Caco-2 (cell line): ENCODE measurements around the gene ELMO3. TPM values are rescaled to one million over a fixed set of nuclear protein-coding genes. Genes with fewer than 3 reads are reported as not detected.
A peak's percentile ranks its signal among the peaks of the same experiment; 100 is the strongest.

Experiments
- BruUV-seq: library from RNA; stranded (reverse); fragments of 400-500 nt; replicated peaks from 2 replicates; lab custom pipeline; 2021; lab: Mats Ljungman, UMichigan
- CTCF ChIA-PET: fragments of 300-600 bp; sonication (Branson Sonifier 250); formaldehyde crosslinking; loops from one replicate; lab custom pipeline; 2022; ENCODE audit warnings: antibody characterized with exemption; lab: Charles Lee
- POLR2A ChIA-PET: fragments of 300-600 bp; sonication (Branson Sonifier 250); formaldehyde crosslinking; loops from one replicate; lab custom pipeline; 2022; ENCODE audit warnings: antibody characterized with exemption; lab: Charles Lee
- DNase-seq, 2 experiments: peaks; one replicate each; pipeline versions ENCODE4 v3.0.0 to v3.0.0-alpha.2; 2020 to 2022
- H3K27me3 ChIP-seq: replicated peaks from 2 replicates; pipeline ENCODE4 v1.6.0; 2011; ENCODE audit warnings: low read length; ENCODE audit not compliant: control insufficient read depth, insufficient read depth
- H3K36me3 ChIP-seq: 2 replicates; pipeline ENCODE4 v1.5.1; 2011; ENCODE audit warnings: low read length; ENCODE audit not compliant: control insufficient read depth, insufficient read depth
- H3K4me1 ChIP-seq: fragments of 250-450 bp; sonication (Bioruptor Pico); 2 replicates; pipeline ENCODE4 v1.5.1; 2020; ENCODE audit warnings: mild to moderate bottlenecking
- H3K4me3 ChIP-seq: 2 replicates; pipeline ENCODE4 v1.5.1; 2011; ENCODE audit warnings: low read depth, mild to moderate bottlenecking, control low read depth, low read length
- H3K9me3 ChIP-seq: fragments of 250-450 bp; sonication (Bioruptor Pico); 2 replicates; pipeline ENCODE4 v1.5.1; 2020; ENCODE audit warnings: mild to moderate bottlenecking, moderate library complexity
- H3K27ac Mint-ChIP-seq: one replicate; pipeline ENCODE4 v1.8.0; 2022; ENCODE audit warnings: mixed read lengths; ENCODE audit not compliant: unreplicated experiment
- H3K27me3 Mint-ChIP-seq: one replicate; pipeline ENCODE4 v1.8.0; 2022; ENCODE audit warnings: mixed read lengths; ENCODE audit not compliant: insufficient read depth, unreplicated experiment
- H3K36me3 Mint-ChIP-seq: one replicate; pipeline ENCODE4 v1.8.0; 2022; ENCODE audit warnings: mild to moderate bottlenecking, mixed read lengths; ENCODE audit not compliant: insufficient read depth, unreplicated experiment
- H3K4me1 Mint-ChIP-seq: one replicate; pipeline ENCODE4 v1.8.0; 2022; ENCODE audit warnings: low read depth, mixed read lengths; ENCODE audit not compliant: unreplicated experiment
- H3K4me3 Mint-ChIP-seq: one replicate; pipeline ENCODE4 v1.8.0; 2022; ENCODE audit warnings: mild to moderate bottlenecking, moderate library complexity, mixed read lengths; ENCODE audit not compliant: unreplicated experiment
- H3K9me3 Mint-ChIP-seq: one replicate; pipeline ENCODE4 v1.8.0; 2022; ENCODE audit warnings: mixed read lengths; ENCODE audit not compliant: unreplicated experiment
- intact Hi-C: fragments of 100-400 bp; cut with micrococcal nuclease; formaldehyde crosslinking; loops from one replicate; pipeline ENCODE4 v1.10.0; 2022; ENCODE audit not compliant: unreplicated experiment
- total RNA-seq: library from RNA; stranded (reverse); gene quantifications from 2 replicates; pipeline ENCODE4 v1.2.3, GENCODE V29; 2022
- TF ChIP-seq, protein P1 (sequence below), 2 experiments: fragments of 200-600 bp in 1 of 2; IDR thresholded peaks; 1 replicate in 1 of 2; 2 replicates in 1 of 2; pipeline versions ENCODE4 v1.5.1 to v1.8.0; 2011 to 2022; ENCODE audit warnings: antibody characterized with exemption in 1 of 2, control low read depth in 1 of 2, inconsistent platforms in 1 of 2, low read depth in 1 of 2, low read length in 1 of 2, mild to moderate bottlenecking in 1 of 2, moderate library complexity in 1 of 2; ENCODE audit not compliant: insufficient read depth in 1 of 2, severe bottlenecking in 1 of 2, unreplicated experiment in 1 of 2

The ELMO3 gene
- total RNA-seq, 1 experiment from 2014 or later = 27.8 TPM

DNA sequence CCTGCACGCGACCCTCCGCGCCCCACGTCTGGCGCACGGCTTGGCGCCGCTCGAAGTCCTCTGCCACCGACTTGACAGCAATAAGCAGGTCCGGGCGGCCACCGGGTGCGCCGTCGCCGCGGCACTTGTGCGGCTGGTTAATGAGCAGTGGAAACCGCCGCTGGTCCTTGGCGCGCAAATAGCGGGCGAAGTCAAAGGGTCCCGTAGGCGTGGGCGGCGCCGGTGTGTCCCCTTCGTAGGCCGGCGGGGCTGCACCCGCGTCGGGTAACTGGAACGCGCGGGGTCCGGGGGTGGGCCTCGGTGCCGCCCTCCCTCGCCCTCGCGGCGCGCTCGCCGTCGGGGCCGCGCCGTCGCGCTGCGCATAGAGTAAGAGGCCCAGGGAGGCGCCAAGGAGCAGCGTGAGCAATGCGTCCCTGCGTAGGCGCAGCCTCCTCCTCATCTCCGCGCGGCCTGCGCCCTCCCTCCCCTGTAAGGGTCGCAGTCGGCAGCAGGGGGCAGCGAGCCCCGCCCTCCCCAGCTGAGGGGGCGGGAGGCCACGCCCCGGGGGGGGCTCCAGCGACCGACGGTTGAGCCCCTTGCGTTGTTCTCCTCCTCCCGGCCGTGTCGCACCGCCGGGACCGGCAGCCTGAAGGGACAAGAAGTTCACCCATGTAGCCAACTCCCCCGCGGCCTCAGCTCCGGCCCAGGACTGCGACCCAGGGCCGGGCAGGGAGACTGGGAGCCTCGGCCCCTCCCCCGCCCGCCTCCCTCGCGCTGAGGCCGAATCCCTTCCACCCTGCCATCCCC lies 48.7 kb upstream of the ELMO3 start:
- Histone ChIP-seq H3K4me1 (no peaks in the 10 kb centered on the region; the same call in none of the 2 replicates), H3K9me3 (no peaks in the 10 kb centered on the region), H3K36me3 (peaks cover 2% of the 10 kb centered on the region; the same call in 1 of the 2 replicates), H3K4me3 (peak overlapping the region; percentile 75), H3K27me3 (no peaks in the 10 kb centered on the region)
- Mint-ChIP-seq H3K27ac (peak overlapping the region; percentile 85), H3K36me3 (peaks cover 41% of the 10 kb centered on the region), H3K9me3 (no peaks in the 10 kb centered on the region), H3K4me1 (no peaks in the 10 kb centered on the region), H3K4me3 (peak overlapping the region; percentile 81), H3K27me3 (no peaks in the 10 kb centered on the region)
- ChIA-PET POLR2A (interaction anchor here (1.6 kb wide), 1 partner anchor 10 kb away, joined by 8 read pairs; the partner anchor contains the start of genes FBXL8 and TRADD), CTCF (interaction anchor here (0.5 to 2.6 kb wide), 7 partner anchors 9 to 298 kb away, joined by 3 to 23 read pairs (median 3); partner anchors contain the start of genes CES3, FBXL8 and TRADD)
- intact Hi-C loops = loop anchor here (2.0 kb wide), 2 partner anchors 41 to 195 kb away; partner anchors contain the start of gene PHAF1
- TF ChIP-seq, protein P1, sequence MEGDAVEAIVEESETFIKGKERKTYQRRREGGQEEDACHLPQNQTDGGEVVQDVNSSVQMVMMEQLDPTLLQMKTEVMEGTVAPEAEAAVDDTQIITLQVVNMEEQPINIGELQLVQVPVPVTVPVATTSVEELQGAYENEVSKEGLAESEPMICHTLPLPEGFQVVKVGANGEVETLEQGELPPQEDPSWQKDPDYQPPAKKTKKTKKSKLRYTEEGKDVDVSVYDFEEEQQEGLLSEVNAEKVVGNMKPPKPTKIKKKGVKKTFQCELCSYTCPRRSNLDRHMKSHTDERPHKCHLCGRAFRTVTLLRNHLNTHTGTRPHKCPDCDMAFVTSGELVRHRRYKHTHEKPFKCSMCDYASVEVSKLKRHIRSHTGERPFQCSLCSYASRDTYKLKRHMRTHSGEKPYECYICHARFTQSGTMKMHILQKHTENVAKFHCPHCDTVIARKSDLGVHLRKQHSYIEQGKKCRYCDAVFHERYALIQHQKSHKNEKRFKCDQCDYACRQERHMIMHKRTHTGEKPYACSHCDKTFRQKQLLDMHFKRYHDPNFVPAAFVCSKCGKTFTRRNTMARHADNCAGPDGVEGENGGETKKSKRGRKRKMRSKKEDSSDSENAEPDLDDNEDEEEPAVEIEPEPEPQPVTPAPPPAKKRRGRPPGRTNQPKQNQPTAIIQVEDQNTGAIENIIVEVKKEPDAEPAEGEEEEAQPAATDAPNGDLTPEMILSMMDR (IDR thresholded peaks at IDR 0.05; ENCODE audit: insufficient read depth in 1 of 2, low read depth in 1 of 2, low read length in 1 of 2, severe bottlenecking in 1 of 2, unreplicated experiment in 1 of 2) = no peak
- peak; percentile 62 to 69 for DNase-seq
- no TSS peak for BruUV-seq

GRCh38 chr16:67150833-67151396 lies 48.0 kb upstream of the ELMO3 start, which contains the start of gene B3GNT9:
Gene B3GNT9 (minus strand): TSS chr16:67150998. CDS start chr16:67150485, 513 bp downstream.
- POLR2A ChIA-PET = interaction anchor here (0.5 to 1.6 kb wide), 2 partner anchors 9 to 105 kb away, joined by 5 to 8 read pairs; partner anchors contain the start of genes FBXL8 and TRADD
- DNase-seq = peak; percentile 69 to 76

More at GRCh38 chr16:67150833-67151396, 48.0 kb upstream of the ELMO3 start, which contains the start of gene B3GNT9:
- Histone ChIP-seq H3K9me3 (no peaks in the 10 kb centered on the region), H3K4me3 (peak within 1 kb of the TSS; percentile 75), H3K27me3 (no peaks in the 10 kb centered on the region), H3K36me3 (peaks cover 2% of the 10 kb centered on the region; the same call in 1 of the 2 replicates), H3K4me1 (peaks cover 4% of the 10 kb centered on the region)
- intact Hi-C loops = loop anchor here (2.0 kb wide), 2 partner anchors 42 to 196 kb away; partner anchors contain the start of gene PHAF1
- TF ChIP-seq, protein P1 (IDR thresholded peaks at IDR 0.05; ENCODE audit: insufficient read depth in 1 of 2, low read depth in 1 of 2, low read length in 1 of 2, severe bottlenecking in 1 of 2, unreplicated experiment in 1 of 2) = no peak
- H3K27me3 Mint-ChIP-seq = no peaks in the 10 kb centered on the region
- peak within 1 kb of the TSS; percentile 81 for H3K4me3 Mint-ChIP-seq
- CTCF ChIA-PET = interaction anchor here (0.5 to 2.6 kb wide), 9 partner anchors 9 to 297 kb away, joined by 3 to 23 read pairs (median 3); partner anchors contain the start of genes CES3, FBXL8 and TRADD
- H3K27ac Mint-ChIP-seq = peak within 1 kb of the TSS; percentile 85
- H3K9me3 Mint-ChIP-seq = no peaks in the 10 kb centered on the region
- H3K4me1 Mint-ChIP-seq = no peaks in the 10 kb centered on the region
- no TSS peak for BruUV-seq
- H3K36me3 Mint-ChIP-seq = peaks cover 36% of the 10 kb centered on the region
